H9 (cell line): ENCODE measurements around the gene IL17A. TPM values are rescaled to one million over a fixed set of nuclear protein-coding genes. Genes with fewer than 3 reads are reported as not detected.

ENCODE experiments used
- DNase-seq: peaks from one replicate; pipeline ENCODE4 v3.0.0-alpha.2; 2017
- H2AFZ ChIP-seq: one replicate; pipeline ENCODE4 v1.6.1; 2013; ENCODE audit warnings: mild to moderate bottlenecking, low read length, control low read depth, moderate library complexity
- H2AK5ac ChIP-seq: 2 replicates; pipeline ENCODE4 v1.6.1; 2013; ENCODE audit warnings: low read length, control low read depth, mixed read lengths; ENCODE audit not compliant: insufficient read length
- H2BK120ac ChIP-seq: one replicate; pipeline ENCODE4 v1.6.1; 2013; ENCODE audit warnings: low read depth, mild to moderate bottlenecking, low read length, control low read depth, inconsistent platforms; ENCODE audit not compliant: poor library complexity, severe bottlenecking
- H2BK12ac ChIP-seq: 2 replicates; pipeline ENCODE4 v1.6.1; 2013; ENCODE audit warnings: low read length, control low read depth, mixed read lengths, low read depth; ENCODE audit not compliant: insufficient read length
- H2BK15ac ChIP-seq: 2 replicates; pipeline ENCODE4 v1.6.1; 2013; ENCODE audit warnings: low read depth, low read length, control low read depth
- H2BK20ac ChIP-seq: one replicate; pipeline ENCODE4 v1.6.1; 2013; ENCODE audit warnings: low read depth, mild to moderate bottlenecking, low read length, control low read depth, inconsistent platforms; ENCODE audit not compliant: poor library complexity, severe bottlenecking
- H2BK5ac ChIP-seq: 2 replicates; pipeline ENCODE4 v1.6.1; 2013; ENCODE audit warnings: low read length, control low read depth, mixed read lengths; ENCODE audit not compliant: insufficient read length
- H3K14ac ChIP-seq: 2 replicates; pipeline ENCODE4 v1.6.1; 2013; ENCODE audit warnings: low read length, control low read depth; ENCODE audit not compliant: insufficient read depth
- H3K18ac ChIP-seq: 2 replicates; pipeline ENCODE4 v1.6.1; 2013; ENCODE audit warnings: low read depth, mild to moderate bottlenecking, mixed read lengths, low read length, control low read depth; ENCODE audit not compliant: insufficient read length
- H3K23ac ChIP-seq: 2 replicates; pipeline ENCODE4 v1.6.1; 2013; ENCODE audit warnings: low read length, control low read depth, mixed read lengths, low read depth; ENCODE audit not compliant: insufficient read length
- H3K23me2 ChIP-seq: 2 replicates; pipeline ENCODE4 v1.6.1; 2013; ENCODE audit warnings: low read depth, mild to moderate bottlenecking, mixed read lengths, low read length, control low read depth; ENCODE audit not compliant: insufficient read length, poor library complexity, severe bottlenecking
- H3K27ac ChIP-seq: 2 replicates; pipeline ENCODE4 v1.5.1; 2013; ENCODE audit warnings: low read length, control low read depth, mixed read lengths, low read depth; ENCODE audit not compliant: insufficient read length
- H3K27me3 ChIP-seq: 2 replicates; pipeline ENCODE4 v1.6.1; 2013; ENCODE audit warnings: low read length, control low read depth, inconsistent platforms; ENCODE audit not compliant: insufficient read depth
- H3K4ac ChIP-seq: 2 replicates; pipeline ENCODE4 v1.6.1; 2013; ENCODE audit warnings: low read depth, mild to moderate bottlenecking, control low read depth, inconsistent platforms, low read length, moderate library complexity
- H3K4me1 ChIP-seq: 2 replicates; pipeline ENCODE4 v1.6.1; 2013; ENCODE audit warnings: low read length, control low read depth, inconsistent platforms; ENCODE audit not compliant: insufficient read depth
- H3K4me2 ChIP-seq: 2 replicates; pipeline ENCODE4 v1.6.1; 2013; ENCODE audit warnings: low read length, control low read depth, mixed read lengths; ENCODE audit not compliant: insufficient read length, insufficient read depth
- H3K56ac ChIP-seq: 2 replicates; pipeline ENCODE4 v1.6.1; 2013; ENCODE audit warnings: low read depth, mild to moderate bottlenecking, mixed read lengths, low read length, control low read depth; ENCODE audit not compliant: insufficient read length
- H3K79me1 ChIP-seq: 2 replicates; pipeline ENCODE4 v1.6.1; 2013; ENCODE audit warnings: low read depth, mild to moderate bottlenecking, moderate library complexity, low read length, control low read depth, inconsistent platforms; ENCODE audit not compliant: insufficient read depth, poor library complexity, severe bottlenecking
- H3K79me2 ChIP-seq: 2 replicates; pipeline ENCODE4 v1.6.1; 2013; ENCODE audit warnings: low read length, control low read depth, inconsistent platforms; ENCODE audit not compliant: insufficient read depth
- H3K9ac ChIP-seq: 2 replicates; pipeline ENCODE4 v1.6.1; 2013; ENCODE audit warnings: low read length, control low read depth, mixed read lengths; ENCODE audit not compliant: insufficient read length; ENCODE audit errors: extremely low read depth
- H3K9me3 ChIP-seq: one replicate; pipeline ENCODE4 v1.6.1; 2013; ENCODE audit warnings: low read depth, low read length, inconsistent platforms; ENCODE audit not compliant: control insufficient read depth
- H3T11ph ChIP-seq: one replicate; pipeline ENCODE4 v1.6.1; 2013; ENCODE audit warnings: mild to moderate bottlenecking, low read length, control low read depth, inconsistent platforms
- H4K20me1 ChIP-seq: one replicate; pipeline ENCODE4 v1.6.1; 2013; ENCODE audit not compliant: control insufficient read depth, insufficient read length, insufficient read depth
- H4K5ac ChIP-seq: 2 replicates; pipeline ENCODE4 v1.6.1; 2013; ENCODE audit warnings: low read depth, mild to moderate bottlenecking, mixed read lengths, low read length, control low read depth; ENCODE audit not compliant: insufficient read length
- H4K8ac ChIP-seq: replicated peaks from 2 replicates; pipeline ENCODE4 v1.6.1; 2013; ENCODE audit warnings: low read length, control low read depth, mixed read lengths, low read depth; ENCODE audit not compliant: insufficient read length
- H4K91ac ChIP-seq: 2 replicates; pipeline ENCODE4 v1.6.1; 2013; ENCODE audit warnings: low read depth, mild to moderate bottlenecking, moderate library complexity, mixed read lengths, low read length, control low read depth; ENCODE audit not compliant: insufficient read length
- H3K27ac Mint-ChIP-seq, 3 experiments: 2 replicates in 2 of 3; 3 replicates in 1 of 3; pipeline ENCODE4 v1.8.0; 2020 to 2021; ENCODE audit warnings: mixed read lengths in 3 of 3, mild to moderate bottlenecking in 1 of 3, moderate library complexity in 1 of 3
- H3K27me3 Mint-ChIP-seq: 2 replicates; pipeline ENCODE4 v1.8.0; 2021; ENCODE audit warnings: low read depth, mild to moderate bottlenecking, moderate library complexity, mixed read lengths
- H3K36me3 Mint-ChIP-seq, 3 experiments: 2 replicates in 2 of 3; 3 replicates in 1 of 3; pipeline ENCODE4 v1.8.0; 2020 to 2021; ENCODE audit warnings: low read depth in 3 of 3, mixed read lengths in 3 of 3; ENCODE audit not compliant: insufficient read depth in 1 of 3
- H3K4me1 Mint-ChIP-seq, 2 experiments: 2 replicates each; pipeline ENCODE4 v1.8.0; 2020; ENCODE audit warnings: mixed read lengths in 2 of 2
- H3K4me3 Mint-ChIP-seq, 2 experiments: 2 replicates in 1 of 2; 3 replicates in 1 of 2; pipeline ENCODE4 v1.8.0; 2020 to 2021; ENCODE audit warnings: mild to moderate bottlenecking in 2 of 2, mixed read lengths in 2 of 2, moderate library complexity in 1 of 2
- H3K9me3 Mint-ChIP-seq, 2 experiments: 2 replicates in 1 of 2; 3 replicates in 1 of 2; pipeline ENCODE4 v1.8.0; 2020; ENCODE audit warnings: mild to moderate bottlenecking in 2 of 2, mixed read lengths in 2 of 2, moderate library complexity in 1 of 2
- WGBS: extraction: QIAGEN DNeasy Blood & Tissue Kit; methylation state at CpG from one replicate; pipeline ENCODE4 v1.1.7; 2013; ENCODE audit warnings: missing lambda C conversion rate, low lambda C conversion rate, mixed read lengths; ENCODE audit not compliant: insufficient read length; ENCODE audit errors: extremely low coverage; 5-methylcytosine and 5-hydroxymethylcytosine counted together
- total RNA-seq: library from RNA; stranded (reverse); gene quantifications from 2 replicates; pipeline ENCODE4 v1.2.1, GENCODE V29; 2021
- TF ChIP-seq, protein P1 (sequence below): fragments of 200-600 bp; sonication (generic); conservative IDR thresholded peaks from 3 replicates; pipeline ENCODE4 v1.8.0; 2021; ENCODE audit warnings: antibody characterized with exemption, mild to moderate bottlenecking

Gene IL17A
- total RNA-seq, 1 experiment from 2014 or later: not detected

DNA sequence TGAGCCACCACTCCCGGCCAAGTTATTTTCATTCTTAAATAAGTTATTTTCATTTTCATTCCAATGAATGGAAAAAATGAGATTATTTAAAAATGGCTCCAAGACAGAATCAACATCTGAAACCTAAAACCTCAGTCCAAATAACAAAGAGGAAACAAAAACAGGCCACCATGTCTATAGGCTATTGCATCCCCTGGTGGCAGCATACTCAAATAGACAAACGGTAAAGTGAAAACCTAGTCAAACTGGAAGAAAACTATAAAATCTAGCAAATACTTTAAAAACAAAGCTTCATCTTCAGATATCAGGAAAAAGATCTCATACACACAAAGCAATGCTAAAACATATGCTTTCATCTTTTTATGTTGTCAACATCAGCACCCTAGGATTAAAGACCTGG lies 20.9 kb downstream of the IL17A start:
- TF ChIP-seq, protein P1, sequence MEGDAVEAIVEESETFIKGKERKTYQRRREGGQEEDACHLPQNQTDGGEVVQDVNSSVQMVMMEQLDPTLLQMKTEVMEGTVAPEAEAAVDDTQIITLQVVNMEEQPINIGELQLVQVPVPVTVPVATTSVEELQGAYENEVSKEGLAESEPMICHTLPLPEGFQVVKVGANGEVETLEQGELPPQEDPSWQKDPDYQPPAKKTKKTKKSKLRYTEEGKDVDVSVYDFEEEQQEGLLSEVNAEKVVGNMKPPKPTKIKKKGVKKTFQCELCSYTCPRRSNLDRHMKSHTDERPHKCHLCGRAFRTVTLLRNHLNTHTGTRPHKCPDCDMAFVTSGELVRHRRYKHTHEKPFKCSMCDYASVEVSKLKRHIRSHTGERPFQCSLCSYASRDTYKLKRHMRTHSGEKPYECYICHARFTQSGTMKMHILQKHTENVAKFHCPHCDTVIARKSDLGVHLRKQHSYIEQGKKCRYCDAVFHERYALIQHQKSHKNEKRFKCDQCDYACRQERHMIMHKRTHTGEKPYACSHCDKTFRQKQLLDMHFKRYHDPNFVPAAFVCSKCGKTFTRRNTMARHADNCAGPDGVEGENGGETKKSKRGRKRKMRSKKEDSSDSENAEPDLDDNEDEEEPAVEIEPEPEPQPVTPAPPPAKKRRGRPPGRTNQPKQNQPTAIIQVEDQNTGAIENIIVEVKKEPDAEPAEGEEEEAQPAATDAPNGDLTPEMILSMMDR: peak; percentile 52; the same call in 2 of the 3 replicates
- Mint-ChIP-seq H3K4me3 (no peak overlapping the region), H3K27ac (no peak overlapping the region), H3K36me3 (peaks cover 0 to 4% (median 3%) of the 10 kb centered on the region in 3 experiments; a peak in 3 of 7 replicates), H3K4me1 (peaks cover 5% of the 10 kb centered on the region in 2 experiments; a peak in 3 of 4 replicates), H3K9me3 (peaks cover 3 to 11% of the 10 kb centered on the region in 2 experiments; a peak in 4 of 5 replicates), H3K27me3 (no peaks in the 10 kb centered on the region)
- Histone ChIP-seq H2BK12ac (no peak overlapping the region), H3K23ac (no peak overlapping the region), H3K9me3 (no peaks in the 10 kb centered on the region), H4K20me1 (no peaks in the 10 kb centered on the region), H3K4ac (no peak overlapping the region), H4K8ac (no peak overlapping the region), H2AFZ (no peak overlapping the region), H3K27me3 (no peaks in the 10 kb centered on the region), H3K9ac (no peak overlapping the region), H3K23me2 (no peaks in the 10 kb centered on the region), H3K79me2 (no peaks in the 10 kb centered on the region), H2BK120ac (no peak overlapping the region), H4K5ac (no peak overlapping the region), H3K27ac (no peak overlapping the region), H2BK15ac (no peak overlapping the region), H3T11ph (no peak overlapping the region), H3K18ac (no peak overlapping the region), H3K14ac (no peak overlapping the region), H3K79me1 (no peaks in the 10 kb centered on the region), H3K4me2 (no peak overlapping the region), H2BK5ac (no peak overlapping the region), H4K91ac (no peak overlapping the region), H3K4me1 (no peaks in the 10 kb centered on the region), H2BK20ac (no peak overlapping the region), H3K56ac (no peak overlapping the region), H2AK5ac (no peak overlapping the region)
- DNase-seq: no peak
- no CpG with 5 or more reads among the region's 2 CpGs for WGBS
